ENCODE results near the gene SMIM8.

The SMIM8 gene

DNA sequence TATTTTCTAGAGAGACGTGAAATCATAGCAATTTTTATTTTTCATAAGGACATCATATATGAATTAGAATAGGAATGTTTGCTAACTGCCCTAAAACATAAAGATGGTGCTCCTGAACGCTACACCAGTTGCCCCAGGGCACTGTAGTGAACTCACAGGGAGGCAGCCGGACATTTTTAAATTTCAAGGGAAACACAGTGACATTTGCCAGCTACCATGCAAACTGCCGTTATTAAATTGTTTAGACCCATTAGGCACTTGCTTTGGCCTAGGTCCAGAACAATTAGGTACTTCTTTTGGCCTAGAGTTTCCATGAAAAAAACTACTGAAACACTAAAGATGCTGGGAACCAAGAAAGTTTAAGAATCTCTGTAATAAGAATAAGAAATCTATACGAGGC is 60.5 kb downstream of the SMIM8 start:
- Histone ChIP-seq H3K36me3 (ENCODE audit: control insufficient read depth, insufficient read depth, low read length) (no peaks in the 10 kb centered on the region), H3K27me3 (ENCODE audit: control insufficient read depth, insufficient read depth, low read length) (no peaks in the 10 kb centered on the region), H3K4me1 (ENCODE audit: control insufficient read depth, insufficient read depth, low read length) (no peaks in the 10 kb centered on the region), H3K27ac (ENCODE audit: low read length) (no peak overlapping the region), H3K9me3 (ENCODE audit: control insufficient read depth, insufficient read depth, low read length) (no peaks in the 10 kb centered on the region), H3K4me3 (ENCODE audit: low read length) (no peak overlapping the region)
- no CpG with 5 or more reads among the region's 5 CpGs for WGBS (ENCODE audit: insufficient coverage, insufficient read length)
- DNase-seq (ENCODE audit: low read depth, low spot score), result no peak

- Histone ChIP-seq H3K27me3 (ENCODE audit: control insufficient read depth, insufficient read depth, low read length) (no peaks in the 10 kb centered on the region), H3K4me1 (ENCODE audit: control insufficient read depth, insufficient read depth, low read length) (no peaks in the 10 kb centered on the region), H3K4me3 (ENCODE audit: low read length) (no peak overlapping the region), H3K27ac (ENCODE audit: low read length) (no peak overlapping the region), H3K36me3 (ENCODE audit: control insufficient read depth, insufficient read depth, low read length) (no peaks in the 10 kb centered on the region), H3K9me3 (ENCODE audit: control insufficient read depth, insufficient read depth, low read length) (no peaks in the 10 kb centered on the region)
- no peak for DNase-seq (ENCODE audit: low read depth, low spot score)
- WGBS (ENCODE audit: insufficient coverage, insufficient read length), result no CpG with 5 or more reads among the region's 1 CpG
Observed at GRCh38 chr6:87384038-87384437, 61.6 kb downstream of the SMIM8 start.

DNA sequence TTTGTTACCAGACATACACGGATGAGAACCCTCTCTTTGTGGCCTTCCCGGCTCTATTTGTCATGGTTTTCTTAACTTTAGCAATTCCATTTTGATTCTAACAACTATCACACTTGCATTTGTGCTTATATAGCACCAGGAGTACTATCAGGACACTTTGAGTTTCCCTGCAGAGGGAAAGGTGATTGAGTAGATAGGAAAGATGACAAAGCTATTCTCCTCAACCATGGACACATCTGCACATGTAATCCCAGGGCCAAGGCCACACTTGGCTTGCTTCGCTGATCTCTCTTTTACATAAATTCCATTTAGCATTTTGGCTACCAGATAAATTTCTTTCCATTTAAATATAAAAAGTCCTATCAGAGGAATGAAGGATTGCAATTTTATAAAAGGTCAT is 62.1 kb downstream of the SMIM8 start:
- Histone ChIP-seq H3K27me3 (ENCODE audit: control insufficient read depth, insufficient read depth, low read length) (no peaks in the 10 kb centered on the region), H3K4me1 (ENCODE audit: control insufficient read depth, insufficient read depth, low read length) (no peaks in the 10 kb centered on the region), H3K9me3 (ENCODE audit: control insufficient read depth, insufficient read depth, low read length) (no peaks in the 10 kb centered on the region), H3K4me3 (ENCODE audit: low read length) (no peak overlapping the region), H3K36me3 (ENCODE audit: control insufficient read depth, insufficient read depth, low read length) (no peaks in the 10 kb centered on the region), H3K27ac (ENCODE audit: low read length) (no peak overlapping the region)
- no CpG with 5 or more reads among the region's 3 CpGs for WGBS (ENCODE audit: insufficient coverage, insufficient read length)
- no peak for DNase-seq (ENCODE audit: low read depth, low spot score)

DNA sequence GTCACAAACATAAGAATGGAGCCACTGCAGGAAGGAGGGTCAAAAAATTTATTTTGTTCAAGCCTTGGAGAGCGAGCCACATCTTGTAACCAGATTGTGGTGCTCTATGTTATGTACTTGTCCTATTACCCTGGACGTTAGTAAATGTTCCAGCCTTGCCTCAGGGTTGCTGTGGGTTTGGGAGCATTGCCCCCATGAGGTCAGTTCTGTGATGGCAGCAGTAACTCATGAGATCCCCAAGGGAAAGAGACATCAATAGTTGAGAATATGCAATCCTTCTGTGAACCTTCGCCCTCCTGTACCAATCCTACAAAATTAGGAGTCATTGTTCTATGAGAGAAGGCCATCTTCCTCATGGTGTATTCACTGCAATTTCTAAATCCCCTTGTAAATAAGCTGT is 68.9 kb downstream of the SMIM8 start:
- Histone ChIP-seq H3K4me1 (ENCODE audit: control insufficient read depth, insufficient read depth, low read length) (no peaks in the 10 kb centered on the region), H3K36me3 (ENCODE audit: control insufficient read depth, insufficient read depth, low read length) (no peaks in the 10 kb centered on the region), H3K9me3 (ENCODE audit: control insufficient read depth, insufficient read depth, low read length) (no peaks in the 10 kb centered on the region), H3K27me3 (ENCODE audit: control insufficient read depth, insufficient read depth, low read length) (no peaks in the 10 kb centered on the region), H3K27ac (ENCODE audit: low read length) (no peak overlapping the region), H3K4me3 (ENCODE audit: low read length) (no peak overlapping the region)
- WGBS (ENCODE audit: insufficient coverage, insufficient read length), result no CpG with 5 or more reads among the region's 3 CpGs
- peak; percentile 37 for DNase-seq (ENCODE audit: low read depth, low spot score)

Measured in iPS DF 6.9 (cell line).